Sigmoid colon (tissue), 7 donors: ENCODE data around the gene UCKL1. TPM values are rescaled to one million over a fixed set of nuclear protein-coding genes. Genes with fewer than 3 reads are reported as not detected.

Source experiments
- DNase-seq: peaks from one replicate; pipeline ENCODE4 v3.0.0-alpha.2; 2019
- H3K27ac ChIP-seq, 4 donors: fragments of 200-600 bp; sonication (generic); one replicate each; pipeline ENCODE4 v1.5.1; 2016 to 2019; ENCODE audit warnings: mild to moderate bottlenecking in 1 of 4
- H3K27me3 ChIP-seq, 3 donors: fragments of 200-600 bp; sonication (generic); one replicate each; pipeline ENCODE4 v1.5.1; 2019; ENCODE audit warnings: mild to moderate bottlenecking in 1 of 3
- H3K36me3 ChIP-seq, 4 donors: fragments of 200-600 bp; sonication (generic); one replicate each; pipeline ENCODE4 v1.5.1; 2016 to 2019
- H3K4me1 ChIP-seq, 4 donors: fragments of 200-600 bp; sonication (generic); one replicate each; pipeline ENCODE4 v1.5.1; 2017 to 2019
- H3K4me3 ChIP-seq, 4 donors: fragments of 200-600 bp; sonication (generic); one replicate each; pipeline ENCODE4 v1.5.1; 2017 to 2019; ENCODE audit warnings: mild to moderate bottlenecking in 2 of 4, moderate library complexity in 1 of 4
- H3K9me3 ChIP-seq, 4 donors: fragments of 200-600 bp in 3 of 4; sonication (generic) in 3 of 4; one replicate each; pipeline versions ENCODE4 v1.5.1 to v1.6.1; 2013 to 2019
- CTCF ChIP-seq, 4 experiments: fragments of 450-650 bp in 3 of 4; fragments of 200-600 bp in 1 of 4; IDR thresholded peaks; one replicate each; pipeline ENCODE4 v1.5.1; 2016 to 2019; ENCODE audit warnings: antibody characterized with exemption in 4 of 4, mild to moderate bottlenecking in 3 of 4, moderate library complexity in 2 of 4
- EP300 ChIP-seq, 4 donors: sonication (generic); formaldehyde crosslinking; IDR thresholded peaks; one replicate each; pipeline ENCODE4 v1.6.1; 2017; ENCODE audit warnings: antibody characterized with exemption in 4 of 4
- POLR2A ChIP-seq, 2 donors: fragments of 450-650 bp; IDR thresholded peaks; one replicate each; pipeline ENCODE4 v1.6.1; 2016; ENCODE audit warnings: antibody characterized with exemption in 2 of 2, mild to moderate bottlenecking in 2 of 2, moderate library complexity in 2 of 2
- POLR2AphosphoS5 ChIP-seq, 4 donors: sonication (generic); formaldehyde crosslinking; IDR thresholded peaks; one replicate each; pipeline ENCODE4 v1.6.1; 2017; ENCODE audit warnings: antibody characterized with exemption in 4 of 4
- WGBS, 2 donors: extraction: QIAGEN DNeasy Blood & Tissue Kit; methylation state at CpG; one replicate each; pipeline ENCODE4 v1.1.7; 2013; 5-methylcytosine and 5-hydroxymethylcytosine counted together
- intact Hi-C: fragments of 100-400 bp; cut with DNase I; formaldehyde crosslinking; loops from one replicate; pipeline ENCODE4 v1.15.1; 2023
- polyA plus RNA-seq, 3 donors: library from polyadenylated mRNA; stranded (reverse); fragments of 200-250 nt; gene quantifications; one replicate each; pipeline ENCODE4 v1.2.3, GENCODE V29; 2013
- total RNA-seq, 4 donors: library from RNA; depleted of rRNA; stranded (reverse); fragments of >200 nt; gene quantifications; one replicate each; pipeline ENCODE4 v1.1.0, GENCODE V29; 2016
- donor health status: healthy with polysubstance abuse.
- donor health status: Bipolar disorder and iron deficiency.
- donor health status: healthy.

UCKL1 gene
- total and polyA plus RNA-seq, 7 donors, result 21.1 to 45.6 (median 26.1) TPM

GRCh38 chr20:63967330-63968135 lies 11.3 kb upstream of the UCKL1 start:
- H3K27ac ChIP-seq, result no peak overlapping the region
- no peak overlapping the region for H3K4me3 ChIP-seq
- DNase-seq, result peak; percentile 60
- peaks cover 0 to 19% (median 17%) of the 10 kb centered on the region in 4 donors for H3K4me1 ChIP-seq
- WGBS, 2 donors, result 91 to 95% methylated on average over 28 of the region's 28 CpGs
- TF ChIP-seq CTCF (IDR thresholded peaks at IDR 0.05), result no peak
- TF ChIP-seq EP300 (IDR thresholded peaks at IDR 0.05), result no peak
- TF ChIP-seq POLR2AphosphoS5 (IDR thresholded peaks at IDR 0.05), result no peak
- no peak for TF ChIP-seq POLR2A (IDR thresholded peaks at IDR 0.05)
- peaks cover 0 to 35% (median 22%) of the 10 kb centered on the region in 4 donors for H3K36me3 ChIP-seq
- intact Hi-C loops, result no loop called here
- H3K9me3 ChIP-seq, result no peaks in the 10 kb centered on the region
- no peaks in the 10 kb centered on the region for H3K27me3 ChIP-seq

- intact Hi-C loops, result no loop called here
- Histone ChIP-seq H3K4me1 (peaks cover 0 to 19% (median 17%) of the 10 kb centered on the region in 4 donors), H3K27me3 (no peaks in the 10 kb centered on the region), H3K4me3 (no peak overlapping the region), H3K27ac (no peak overlapping the region), H3K9me3 (no peaks in the 10 kb centered on the region), H3K36me3 (peaks cover 0 to 41% (median 25%) of the 10 kb centered on the region in 4 donors)
- 93 to 95% methylated on average over 13 of the region's 13 CpGs for WGBS, 2 donors
- TF ChIP-seq EP300 (IDR thresholded peaks at IDR 0.05), result no peak
- TF ChIP-seq CTCF (IDR thresholded peaks at IDR 0.05), result no peak
- TF ChIP-seq POLR2AphosphoS5 (IDR thresholded peaks at IDR 0.05), result no peak
- TF ChIP-seq POLR2A (IDR thresholded peaks at IDR 0.05), result no peak
- peak; percentile 61 for DNase-seq
Measured at GRCh38 chr20:63966944-63967322, 10.7 kb upstream of the UCKL1 start.

GRCh38 chr20:63966172-63966943 lies 10.1 kb upstream of the UCKL1 start:
- TF ChIP-seq EP300 (IDR thresholded peaks at IDR 0.05) (no peak), CTCF (IDR thresholded peaks at IDR 0.05) (no peak), POLR2A (IDR thresholded peaks at IDR 0.05) (no peak), POLR2AphosphoS5 (IDR thresholded peaks at IDR 0.05) (no peak)
- no peaks in the 10 kb centered on the region for H3K9me3 ChIP-seq
- H3K4me3 ChIP-seq, result no peak overlapping the region
- peak; percentile 60 for DNase-seq
- H3K27me3 ChIP-seq, result no peaks in the 10 kb centered on the region
- peaks cover 0 to 47% (median 30%) of the 10 kb centered on the region in 4 donors for H3K36me3 ChIP-seq
- intact Hi-C loops, result no loop called here
- H3K4me1 ChIP-seq, result peaks cover 0 to 19% (median 17%) of the 10 kb centered on the region in 4 donors
- 94 to 98% methylated on average over 27 of the region's 27 CpGs for WGBS, 2 donors
- no peak overlapping the region for H3K27ac ChIP-seq

- Histone ChIP-seq H3K36me3 (peaks cover 0 to 59% (median 30%) of the 10 kb centered on the region in 4 donors), H3K27ac (no peak overlapping the region), H3K4me1 (peaks cover 0 to 12% (median 11%) of the 10 kb centered on the region in 4 donors), H3K27me3 (no peaks in the 10 kb centered on the region), H3K4me3 (no peak overlapping the region), H3K9me3 (no peaks in the 10 kb centered on the region)
- DNase-seq, result peak; percentile 62
- intact Hi-C loops, result no loop called here
- WGBS, 2 donors, result 97% methylated on average over 16 of the region's 16 CpGs
- TF ChIP-seq POLR2AphosphoS5 (IDR thresholded peaks at IDR 0.05) (no peak), EP300 (IDR thresholded peaks at IDR 0.05) (no peak), CTCF (IDR thresholded peaks at IDR 0.05) (no peak)
Measured at GRCh38 chr20:63964412-63964811, 8.2 kb upstream of the UCKL1 start.
